IMR-90 (cell line): ENCODE measurements around the gene PEX26. TPM values are rescaled to one million over a fixed set of nuclear protein-coding genes. Genes with fewer than 3 reads are reported as not detected.

Source experiments
- ATAC-seq: fragments of 200-7000 bp; cut with Tn5 transposase; 2 replicates; pipeline ENCODE4 v1.9.1; 2020; ENCODE audit warnings: low read depth, mild to moderate bottlenecking, moderate library complexity
- BruUV-seq: library from RNA; stranded (reverse); fragments of 400-500 nt; replicated peaks from 2 replicates; lab custom pipeline; 2021; lab: Mats Ljungman, UMichigan
- CTCF ChIA-PET: fragments of 300-600 bp; formaldehyde crosslinking; extraction: SDS; loops from one replicate; lab custom pipeline; 2021; ENCODE audit warnings: antibody characterized with exemption; lab: Yijun Ruan, JAX
- POLR2A ChIA-PET: fragments of 300-600 bp; sonication (Branson Sonifier 250); formaldehyde crosslinking; loops from one replicate; lab custom pipeline; 2022; ENCODE audit warnings: antibody characterized with exemption; ENCODE audit not compliant: unreplicated experiment; lab: Charles Lee
- DNase-seq: peaks from one replicate; pipeline ENCODE4 v3.0.0; 2013
- H2AFZ ChIP-seq: replicated peaks from 2 replicates; pipeline ENCODE3; 2013; ENCODE audit warnings: low read length, mild to moderate bottlenecking; ENCODE audit not compliant: poor library complexity
- H2AK5ac ChIP-seq: 2 replicates; pipeline ENCODE4 v1.6.1; 2013; ENCODE audit warnings: low read depth, low read length, inconsistent platforms
- H2AK9ac ChIP-seq: replicated peaks from 2 replicates; pipeline ENCODE3; 2013; ENCODE audit warnings: mild to moderate bottlenecking, low read depth, low read length, moderate library complexity; ENCODE audit not compliant: poor library complexity
- H2BK120ac ChIP-seq: 2 replicates; pipeline ENCODE4 v1.6.1; 2013; ENCODE audit warnings: low read depth, low read length, inconsistent platforms
- H2BK15ac ChIP-seq: 3 replicates; pipeline ENCODE4 v1.6.1; 2013; ENCODE audit warnings: low read depth, low read length, inconsistent platforms
- H2BK20ac ChIP-seq: 2 replicates; pipeline ENCODE4 v1.6.1; 2013; ENCODE audit warnings: low read depth, mild to moderate bottlenecking, inconsistent platforms, low read length, moderate library complexity
- H2BK5ac ChIP-seq: 2 replicates; pipeline ENCODE4 v1.6.1; 2013; ENCODE audit warnings: mild to moderate bottlenecking, low read depth, low read length, inconsistent platforms; ENCODE audit not compliant: poor library complexity, severe bottlenecking
- H3K14ac ChIP-seq: replicated peaks from 2 replicates; pipeline ENCODE4 v1.6.1; 2013; ENCODE audit warnings: low read depth, low read length, inconsistent platforms
- H3K18ac ChIP-seq: 2 replicates; pipeline ENCODE4 v1.6.1; 2013; ENCODE audit warnings: low read depth, low read length, control low read depth
- H3K23ac ChIP-seq: 2 replicates; pipeline ENCODE4 v1.6.1; 2013; ENCODE audit warnings: low read depth, low read length, inconsistent platforms
- H3K27ac ChIP-seq: 2 replicates; pipeline ENCODE4 v1.5.1; 2013; ENCODE audit warnings: mild to moderate bottlenecking, control low read depth, low read length; ENCODE audit not compliant: insufficient read depth
- H3K27me3 ChIP-seq: 2 replicates; pipeline ENCODE4 v1.6.1; 2013; ENCODE audit warnings: low read length; ENCODE audit not compliant: control insufficient read depth, insufficient read depth
- H3K36me3 ChIP-seq: 2 replicates; pipeline ENCODE4 v1.6.1; 2013; ENCODE audit warnings: low read length, mixed read lengths; ENCODE audit not compliant: control insufficient read depth, insufficient read depth
- H3K4ac ChIP-seq: 2 replicates; pipeline ENCODE4 v1.6.1; 2013; ENCODE audit warnings: low read depth, low read length, inconsistent platforms
- H3K4me1 ChIP-seq: 2 replicates; pipeline ENCODE4 v1.6.1; 2013; ENCODE audit warnings: low read length, mixed read lengths; ENCODE audit not compliant: control insufficient read depth, insufficient read depth
- H3K4me2 ChIP-seq: 2 replicates; pipeline ENCODE4 v1.6.1; 2013; ENCODE audit warnings: low read depth, mild to moderate bottlenecking, control low read depth, low read length, moderate library complexity
- H3K4me3 ChIP-seq: 2 replicates; pipeline ENCODE4 v1.5.1; 2013; ENCODE audit warnings: low read depth, mild to moderate bottlenecking, control low read depth, low read length, moderate library complexity; ENCODE audit not compliant: insufficient read depth
- H3K56ac ChIP-seq: 2 replicates; pipeline ENCODE4 v1.6.1; 2013; ENCODE audit warnings: low read length, inconsistent platforms; ENCODE audit not compliant: insufficient read depth; ENCODE audit errors: extremely low read depth
- H3K79me1 ChIP-seq, 2 experiments: 2 replicates each; pipeline ENCODE4 v1.6.1; 2013; ENCODE audit warnings: low read length in 2 of 2, inconsistent platforms in 1 of 2, low read depth in 1 of 2
- H3K9ac ChIP-seq: 2 replicates; pipeline ENCODE4 v1.6.1; 2013; ENCODE audit warnings: low read depth, low read length, control low read depth
- H3K9me1 ChIP-seq: 2 replicates; pipeline ENCODE4 v1.6.1; 2013; ENCODE audit warnings: low read length, inconsistent platforms; ENCODE audit not compliant: insufficient read depth
- H3K9me3 ChIP-seq: 2 replicates; pipeline ENCODE4 v1.6.1; 2013; ENCODE audit warnings: low read length; ENCODE audit not compliant: control insufficient read depth, insufficient read depth
- H4K20me1 ChIP-seq: 2 replicates; pipeline ENCODE4 v1.6.1; 2013; ENCODE audit warnings: low read length, inconsistent platforms; ENCODE audit not compliant: insufficient read depth
- H4K5ac ChIP-seq: 2 replicates; pipeline ENCODE4 v1.6.1; 2013; ENCODE audit warnings: mild to moderate bottlenecking, low read depth, low read length, control low read depth
- H4K8ac ChIP-seq, 2 experiments: 2 replicates each; pipeline ENCODE4 v1.6.1; 2013; ENCODE audit warnings: low read depth in 2 of 2, low read length in 2 of 2, control low read depth in 1 of 2, inconsistent platforms in 1 of 2
- H4K91ac ChIP-seq: 2 replicates; pipeline ENCODE4 v1.6.1; 2013; ENCODE audit warnings: low read depth, low read length, inconsistent platforms; ENCODE audit not compliant: insufficient read depth
- BHLHE40 ChIP-seq: fragments of 150-350 bp; IDR thresholded peaks from 2 replicates; pipeline ENCODE4 v1.6.1; 2016; ENCODE audit warnings: mild to moderate bottlenecking, low read depth, low read length
- CEBPB ChIP-seq: IDR thresholded peaks from 2 replicates; pipeline ENCODE4 v1.6.1; 2012; ENCODE audit warnings: low read depth, low read length, improper control_type of control experiment
- CHD1 ChIP-seq: IDR thresholded peaks from 2 replicates; pipeline ENCODE4 v1.6.1; 2012; ENCODE audit warnings: low read depth, low read length, improper control_type of control experiment
- CTCF ChIP-seq: conservative IDR thresholded peaks from 2 replicates; pipeline ENCODE4 v1.5.1; 2012; ENCODE audit warnings: mild to moderate bottlenecking, low read depth, low read length, improper control_type of control experiment
- ELK1 ChIP-seq: fragments of 150-350 bp; IDR thresholded peaks from 2 replicates; pipeline ENCODE4 v1.6.1; 2016; ENCODE audit warnings: low read depth, mild to moderate bottlenecking, low read length, moderate library complexity, borderline replicate concordance
- FOS ChIP-seq: fragments of 150-350 bp; IDR thresholded peaks from 2 replicates; pipeline ENCODE4 v1.6.1; 2016; ENCODE audit warnings: low read depth, low read length
- MAFK ChIP-seq: IDR thresholded peaks from 2 replicates; pipeline ENCODE4 v1.6.1; 2012; ENCODE audit warnings: low read depth, low read length, improper control_type of control experiment
- MAZ ChIP-seq: IDR thresholded peaks from 2 replicates; pipeline ENCODE4 v1.6.1; 2012; ENCODE audit warnings: low read depth, mild to moderate bottlenecking, low read length, improper control_type of control experiment, moderate library complexity, borderline replicate concordance
- MXI1 ChIP-seq: IDR thresholded peaks from 2 replicates; pipeline ENCODE4 v1.6.1; 2012; ENCODE audit warnings: low read depth, mild to moderate bottlenecking, low read length, moderate library complexity, borderline replicate concordance
- NFE2L2 ChIP-seq: fragments of 150-350 bp; IDR thresholded peaks from 2 replicates; pipeline ENCODE4 v1.6.1; 2016; ENCODE audit warnings: low read depth, mild to moderate bottlenecking, low read length
- POLR2A ChIP-seq: IDR thresholded peaks from 2 replicates; pipeline ENCODE4 v1.6.1; 2012; ENCODE audit warnings: mild to moderate bottlenecking, low read depth, low read length
- RAD21 ChIP-seq: IDR thresholded peaks from 2 replicates; pipeline ENCODE4 v1.6.1; 2012; ENCODE audit warnings: low read length, improper control_type of control experiment
- RCOR1 ChIP-seq: IDR thresholded peaks from 2 replicates; pipeline ENCODE4 v1.6.1; 2012; ENCODE audit warnings: mild to moderate bottlenecking, low read length, improper control_type of control experiment; ENCODE audit not compliant: insufficient replicate concordance
- RFX5 ChIP-seq: IDR thresholded peaks from 2 replicates; pipeline ENCODE4 v1.8.0; 2012; ENCODE audit warnings: low read depth, mild to moderate bottlenecking, low read length, moderate library complexity
- SMC3 ChIP-seq: fragments of 150-350 bp; IDR thresholded peaks from 2 replicates; pipeline ENCODE4 v1.6.1; 2016; ENCODE audit warnings: low read depth, mild to moderate bottlenecking, antibody characterized with exemption, low read length, moderate library complexity
- USF2 ChIP-seq: fragments of 150-350 bp; IDR thresholded peaks from 2 replicates; pipeline ENCODE4 v1.6.1; 2017; ENCODE audit warnings: mild to moderate bottlenecking, antibody characterized with exemption, low read length, low read depth
- WGBS, 2 experiments: methylation state at CpG; one replicate each; pipeline versions ENCODE4 v1.1.5 to v1.1.7; 2013; ENCODE audit warnings: missing lambda C conversion rate in 2 of 2; ENCODE audit not compliant: insufficient read length in 1 of 2; ENCODE audit errors: extremely low coverage in 2 of 2; 5-methylcytosine and 5-hydroxymethylcytosine counted together
- dilution Hi-C: fragments of 300-500 bp; cut with HindIII; formaldehyde crosslinking; loops from one replicate; pipeline ENCODE4 v1.14.3; 2018; ENCODE audit warnings: low sequenced_read_pairs; ENCODE audit not compliant: unreplicated experiment
- in situ Hi-C: fragments of 300-500 bp; cut with MboI; formaldehyde crosslinking; loops from 3 replicates; pipeline ENCODE4 v1.14.3; 2019; ENCODE audit warnings: low sequenced_read_pairs, inconsistent platforms, mixed read lengths
- intact Hi-C: fragments of 100-400 bp; cut with micrococcal nuclease; formaldehyde crosslinking; loops from 2 replicates; pipeline ENCODE4 v1.10.0; 2022
- polyA plus RNA-seq, 3 experiments: library from polyadenylated mRNA; depleted of rRNA; stranded (reverse); fragments of >200 nt; gene quantifications; 2 replicates each; pipeline ENCODE4 v1.2.3, GENCODE V29; 2012; ENCODE audit warnings: low replicate concordance in 1 of 3
- total RNA-seq: library from RNA; depleted of rRNA; stranded (reverse); fragments of >200 nt; gene quantifications from 2 replicates; pipeline ENCODE4 v1.2.3, GENCODE V29; 2012

Gene PEX26
- total and polyA plus RNA-seq, 2 of the 4 experiments (the other 2 are of a cell fraction): 12.2 to 18.5 TPM

- Histone ChIP-seq H4K20me1 (no peaks in the 10 kb centered on the region), H3K23ac (no peak overlapping the region), H2AFZ (no peak overlapping the region), H3K4ac (no peak overlapping the region), H2BK5ac (no peak overlapping the region), H3K27ac (no peak overlapping the region), H2BK15ac (no peak overlapping the region), H4K5ac (no peak overlapping the region), H4K91ac (no peak overlapping the region), H3K56ac (no peak overlapping the region), H3K9me3 (no peaks in the 10 kb centered on the region), H3K4me2 (no peak overlapping the region), H3K79me1 (peaks cover 12 to 20% of the 10 kb centered on the region in 2 experiments), H3K4me1 (peaks cover 7% of the 10 kb centered on the region; the same call in 1 of the 2 replicates), H2BK20ac (no peak overlapping the region), H2BK120ac (no peak overlapping the region), H3K4me3 (no peak overlapping the region), H3K9me1 (peaks cover under 1% of the 10 kb centered on the region; the same call in 1 of the 2 replicates), H3K36me3 (peaks cover 29% of the 10 kb centered on the region), H3K14ac (no peak overlapping the region), H3K27me3 (no peaks in the 10 kb centered on the region), H2AK5ac (no peak overlapping the region), H3K9ac (no peak overlapping the region), H2AK9ac (no peak overlapping the region), H3K18ac (no peak overlapping the region), H4K8ac (no peak overlapping the region)
- no TSS peak for BruUV-seq
- TF ChIP-seq MXI1 (no peak), MAFK (no peak), RAD21 (no peak), BHLHE40 (no peak), CTCF (no peak), CHD1 (no peak), USF2 (no peak), RCOR1 (no peak), NFE2L2 (no peak), SMC3 (no peak), MAZ (no peak), ELK1 (no peak), CEBPB (no peak), POLR2A (no peak), RFX5 (no peak), FOS (no peak)
- no peak for ATAC-seq
- dilution Hi-C loops (no loop called here), intact Hi-C loops (loop anchor here (5.0 kb wide), 1 partner anchor 57 kb away; no protein-coding TSS in a partner anchor), in situ Hi-C loops (no loop called here)
- ChIA-PET CTCF (no interaction called here), POLR2A (no interaction called here)
- DNase-seq: no peak
- WGBS, 2 experiments: 93% methylated on average over 5 of the region's 8 CpGs; no CpG with 5 or more reads in 1 of the 2 experiments
These were observed 12.5 kb downstream of the PEX26 start for GRCh38 chr22:18090286-18090685.
